NCI-H2227 treated with DMSO at 0.1 percent for 48 hours (cell line): Measurements from ENCODE around the gene RSKR.
"Not testable (repeated sequence)": the region's sequence is repeated elsewhere in the genome, so short reads cannot be mapped to it uniquely, and the experiment has no call there.

Experiments
- DNase-seq: peaks from one replicate; lab custom pipeline; 2025; lab: John Stamatoyannopoulos, UW

The RSKR gene, protein sequence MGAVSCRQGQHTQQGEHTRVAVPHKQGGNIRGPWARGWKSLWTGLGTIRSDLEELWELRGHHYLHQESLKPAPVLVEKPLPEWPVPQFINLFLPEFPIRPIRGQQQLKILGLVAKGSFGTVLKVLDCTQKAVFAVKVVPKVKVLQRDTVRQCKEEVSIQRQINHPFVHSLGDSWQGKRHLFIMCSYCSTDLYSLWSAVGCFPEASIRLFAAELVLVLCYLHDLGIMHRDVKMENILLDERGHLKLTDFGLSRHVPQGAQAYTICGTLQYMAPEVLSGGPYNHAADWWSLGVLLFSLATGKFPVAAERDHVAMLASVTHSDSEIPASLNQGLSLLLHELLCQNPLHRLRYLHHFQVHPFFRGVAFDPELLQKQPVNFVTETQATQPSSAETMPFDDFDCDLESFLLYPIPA

GRCh38 chr17:28613931-28614381 lies at the start of gene RSKR:
TSS of gene RSKR (minus strand) at chr17:28614185. CDS start at chr17:28614161, 24 bp downstream.
- no peak for DNase-seq

- DNase-seq, result no peak
These were observed 49.7 kb upstream of the RSKR start for GRCh38 chr17:28663723-28664122.

DNA sequence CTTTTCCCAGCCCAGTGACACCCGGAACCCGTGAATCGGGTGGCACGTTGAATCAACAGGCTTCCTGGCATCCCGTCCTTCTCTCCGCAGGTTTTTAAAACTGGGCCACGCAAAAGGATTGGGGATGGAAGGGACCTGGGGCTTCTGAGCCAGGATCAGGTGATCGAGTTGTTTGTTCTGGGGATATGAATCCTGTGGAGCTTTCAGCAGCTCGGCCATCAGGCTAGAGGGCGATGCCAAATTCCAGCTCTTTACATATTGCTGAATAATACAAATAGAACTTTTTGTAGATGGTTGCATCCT lies 48.5 kb upstream of the RSKR start:
- no peak for DNase-seq

DNA sequence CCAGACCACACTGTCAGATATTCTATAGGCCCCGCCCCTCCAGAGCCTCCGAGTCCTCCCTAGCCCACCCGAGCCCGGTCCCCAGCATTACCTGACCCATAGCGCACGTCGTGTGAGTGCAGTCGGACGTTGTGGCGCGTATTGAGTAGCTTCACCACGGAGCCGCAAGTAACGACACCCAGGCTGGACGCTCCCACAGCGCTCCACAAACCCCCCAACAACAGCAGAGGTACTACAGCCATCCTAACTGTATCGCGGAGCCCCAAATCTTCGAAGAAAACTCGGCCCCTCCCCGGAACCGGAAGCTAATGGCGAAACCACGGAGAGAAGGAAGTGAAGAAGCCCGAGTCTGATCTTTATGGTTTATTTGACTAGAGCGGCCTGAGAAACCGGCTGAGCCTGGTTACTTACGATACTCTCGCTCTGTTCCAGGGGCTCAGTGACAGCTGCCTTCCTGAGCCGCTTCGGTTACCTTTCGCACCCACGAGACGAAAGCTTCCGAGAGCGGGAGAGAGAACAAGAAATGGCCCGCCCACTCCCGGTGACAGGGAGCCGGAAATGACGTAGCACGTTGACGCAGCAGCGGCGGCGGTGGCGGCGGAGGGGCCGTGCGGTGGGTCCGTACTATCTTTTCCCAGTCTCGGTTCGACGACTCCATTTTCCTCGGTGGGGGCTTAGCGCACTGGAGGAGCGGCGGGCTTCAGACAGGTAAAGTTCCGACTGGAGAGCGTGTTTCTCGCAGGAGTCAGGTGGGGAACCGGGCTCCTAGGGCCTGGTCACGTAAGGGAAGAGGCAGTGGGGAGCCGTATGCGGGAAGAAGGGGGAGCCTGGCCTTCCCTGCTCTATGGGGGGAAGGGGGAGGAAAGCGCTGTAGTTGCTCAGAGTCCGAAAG lies 47.9 kb upstream of the RSKR start, which contains the start of the genes SDF2 and SUPT6H:
TSS of gene SDF2 (minus strand) at position 272 of the 892 bp plus-strand sequence. CDS start at position 242, 30 bp downstream.
TSS of gene SUPT6H (plus strand) at position 571 of the 892 bp plus-strand sequence. CDS start 11,197 bp downstream, outside the sequence.
- DNase-seq, result peak; percentile 93

DNA sequence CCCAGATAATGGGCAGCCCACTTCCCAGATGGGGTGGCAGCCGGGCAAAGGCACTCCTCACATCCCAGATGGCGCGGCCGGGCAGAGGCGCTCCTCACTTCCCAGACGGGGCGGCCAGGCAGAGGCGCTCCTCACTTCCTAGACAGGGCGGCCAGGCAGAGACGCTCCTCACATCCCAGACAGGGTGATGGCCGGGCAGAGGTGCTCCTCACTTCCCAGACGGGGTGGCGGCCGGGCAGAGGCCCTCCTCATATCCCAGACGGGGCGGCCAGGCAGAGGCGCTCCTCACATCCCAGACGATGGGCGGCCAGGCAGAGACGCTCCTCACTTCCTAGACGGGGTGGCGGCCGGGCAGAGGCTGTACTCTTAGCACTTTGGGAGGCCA lies 45.5 kb upstream of the RSKR start:
- DNase-seq, result not testable (repeated sequence)

DNA sequence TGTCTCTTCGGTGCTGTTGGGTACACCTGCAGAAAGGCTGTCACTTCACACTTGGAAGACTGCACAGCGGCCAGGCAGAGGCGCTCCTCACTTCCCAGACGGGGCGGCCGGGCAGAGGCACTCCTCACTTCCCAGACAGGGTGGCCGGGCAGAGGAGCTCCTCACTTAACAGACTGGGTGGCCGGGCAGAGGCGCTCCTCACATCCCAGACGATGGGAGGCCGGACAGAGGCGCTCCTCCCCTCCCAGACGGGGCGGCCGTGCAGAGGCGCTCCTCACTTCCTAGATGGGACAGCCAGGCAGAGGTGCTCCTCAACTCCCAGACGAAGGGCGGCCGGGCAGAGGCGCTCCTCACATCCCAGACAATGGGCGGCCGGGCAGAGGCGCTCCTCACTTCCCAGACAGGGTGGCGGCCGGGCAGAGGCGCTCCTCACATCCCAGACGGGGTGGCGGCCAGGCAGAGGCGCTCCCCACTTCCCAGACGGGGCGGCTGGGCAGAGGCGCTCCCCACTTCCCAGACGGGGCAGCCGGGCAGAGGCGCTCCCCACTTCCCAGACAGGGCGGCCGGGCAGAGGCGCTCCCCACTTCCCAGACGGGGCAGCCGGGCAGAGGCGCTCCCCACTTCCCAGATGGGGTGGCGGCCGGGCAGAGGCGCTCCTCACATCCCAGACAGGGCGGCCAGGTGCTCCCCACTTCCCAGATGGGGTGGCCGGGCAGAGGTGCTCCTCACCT lies 44.9 kb upstream of the RSKR start:
- not testable (repeated sequence) for DNase-seq

DNA sequence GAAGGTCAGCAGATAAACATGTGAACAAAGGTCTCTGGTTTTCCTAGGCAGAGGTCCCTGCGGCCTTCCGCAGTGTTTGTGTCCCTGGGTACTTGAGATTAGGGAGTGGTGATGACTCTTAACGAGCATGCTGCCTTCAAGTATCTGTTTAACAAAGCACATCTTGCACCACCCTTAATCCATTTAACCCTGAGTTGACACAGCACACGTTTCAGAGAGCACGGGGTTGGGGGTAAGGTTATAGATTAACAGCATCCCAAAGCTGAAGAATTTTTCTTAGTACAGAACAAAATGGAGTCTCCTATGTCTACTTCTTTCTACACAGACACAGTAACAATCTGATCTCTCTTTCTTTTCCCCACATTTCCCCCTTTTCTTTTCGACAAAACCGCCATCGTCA lies 44.4 kb upstream of the RSKR start:
- not testable (repeated sequence) for DNase-seq

- DNase-seq, result no peak
These were observed 43.8 kb upstream of the RSKR start for GRCh38 chr17:28657756-28658155.

DNA sequence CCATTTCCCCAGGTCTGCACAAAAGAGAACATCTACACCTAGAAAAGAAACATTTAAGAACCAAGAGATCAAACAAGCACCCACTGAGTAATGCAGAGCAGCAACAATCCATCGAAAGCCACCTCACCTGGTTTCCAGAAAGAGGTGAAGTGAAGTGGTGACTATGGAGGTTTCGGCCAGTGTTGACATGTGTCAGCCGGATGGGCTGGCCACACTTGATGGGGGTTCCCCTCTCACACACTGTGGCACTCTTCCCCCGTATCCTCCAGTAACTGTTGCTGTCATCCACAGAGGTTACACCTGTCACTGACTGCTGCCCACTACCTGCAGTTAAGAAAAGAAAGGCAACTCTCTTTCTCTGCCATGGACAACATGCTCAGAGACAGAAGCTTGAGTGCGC lies 41.2 kb upstream of the RSKR start:
- no peak for DNase-seq

DNA sequence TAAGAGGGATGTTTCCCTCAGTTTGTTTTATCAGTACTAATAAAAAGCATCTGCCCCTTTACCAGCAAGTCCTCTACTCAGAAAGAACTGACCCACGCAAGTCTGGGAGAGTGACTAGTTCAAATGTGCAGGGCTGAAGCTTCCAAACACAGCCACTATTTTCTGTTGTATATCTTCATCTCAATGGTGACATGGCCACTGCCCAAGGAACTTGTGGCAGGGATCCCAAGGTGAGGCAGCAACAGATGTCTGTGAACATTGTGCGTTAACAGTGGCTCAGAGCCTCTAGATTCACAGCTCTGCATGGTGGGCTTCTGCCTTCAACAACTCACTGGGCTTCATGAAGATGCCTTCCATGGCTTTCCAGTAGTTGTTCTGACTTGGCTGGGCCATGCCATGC lies 34.7 kb upstream of the RSKR start:
- no peak for DNase-seq

GRCh38 chr17:28646039-28646754 lies 32.2 kb upstream of the RSKR start:
- no peak for DNase-seq

GRCh38 chr17:28645576-28645939 lies 31.6 kb upstream of the RSKR start:
- no peak for DNase-seq

GRCh38 chr17:28644787-28645575 lies 31.0 kb upstream of the RSKR start, which contains the start of gene BLTP2:
TSS of gene BLTP2 (minus strand) at chr17:28645158. CDS start at chr17:28645056, 102 bp downstream.
- DNase-seq, result peak; percentile 85

- DNase-seq, result peak; percentile 1
These were observed 30.2 kb upstream of the RSKR start for GRCh38 chr17:28643983-28644786.

GRCh38 chr17:28641579-28641978 lies 27.6 kb upstream of the RSKR start:
- no peak for DNase-seq

GRCh38 chr17:28635506-28635905 lies 21.5 kb upstream of the RSKR start:
- no peak for DNase-seq

DNA sequence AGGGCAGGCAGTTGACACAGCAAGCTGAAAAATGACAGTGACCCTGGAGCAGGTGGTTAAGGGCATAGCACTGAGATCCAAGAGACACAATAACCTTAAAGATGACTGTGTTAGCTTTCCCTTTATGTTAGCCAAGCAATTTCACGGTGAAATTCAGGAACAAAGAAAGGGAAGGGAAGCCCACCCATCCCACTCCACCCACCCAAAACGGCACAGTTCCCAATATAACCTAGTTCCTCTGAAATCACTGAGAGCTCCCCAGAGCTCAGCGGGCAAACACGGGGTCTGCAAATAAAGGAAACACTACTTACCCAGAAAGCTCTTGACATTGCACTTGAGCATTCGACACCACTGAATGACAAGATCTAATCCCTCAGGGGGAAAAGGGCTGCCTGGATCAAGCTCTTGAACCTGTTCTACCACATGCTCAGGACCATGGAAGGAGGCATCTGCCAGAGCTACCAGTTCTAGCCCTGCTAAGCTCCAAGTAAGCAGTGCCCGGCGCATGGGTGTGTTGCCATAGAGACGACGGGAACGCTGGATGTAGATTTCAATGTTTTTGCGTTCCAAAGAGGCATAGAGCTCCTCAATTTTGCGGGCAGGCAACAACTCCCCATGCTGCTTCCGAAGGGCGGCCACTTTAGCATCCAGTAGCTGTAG lies 20.4 kb upstream of the RSKR start:
- DNase-seq, result no peak

DNA sequence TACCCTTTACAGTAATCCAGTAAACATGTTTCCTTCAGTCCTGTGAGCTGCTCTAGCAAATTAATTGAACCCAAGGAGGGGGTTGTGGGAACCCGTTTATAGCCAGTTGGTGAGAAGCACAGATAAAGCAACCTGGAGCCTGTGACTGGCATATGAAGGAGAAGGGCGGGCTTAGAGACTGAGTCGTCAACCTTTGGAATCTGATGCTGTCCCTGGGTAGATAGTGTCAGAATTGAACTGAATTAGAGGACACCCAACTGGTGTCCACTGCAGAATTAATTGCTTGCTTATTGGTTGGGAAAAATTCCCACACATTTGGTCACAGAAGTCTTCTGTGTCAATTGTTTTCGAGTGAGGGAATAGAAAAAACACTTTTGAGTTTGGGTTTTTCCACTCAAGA lies 12.8 kb upstream of the RSKR start:
- DNase-seq, result no peak

DNA sequence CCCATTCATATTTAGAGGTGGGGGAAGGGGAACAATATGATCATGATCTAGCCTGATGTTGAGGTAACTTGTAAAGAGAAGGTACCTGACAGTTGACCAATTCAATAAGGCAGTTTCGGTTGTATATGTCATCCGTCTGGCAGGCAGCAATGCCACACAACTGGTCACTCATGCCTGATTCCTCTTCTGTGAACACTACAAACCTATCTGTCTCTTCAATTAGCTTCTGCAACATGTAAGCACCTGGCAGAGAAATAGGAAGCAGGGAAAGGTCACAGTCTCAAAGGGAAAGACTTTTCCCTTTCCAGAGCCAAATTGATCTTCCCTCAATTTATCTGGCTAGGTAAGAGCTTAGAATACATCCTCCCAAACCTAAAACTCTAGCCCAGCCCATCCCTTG lies 10.2 kb upstream of the RSKR start:
- DNase-seq, result no peak
